GM21737 (cell line): ENCODE data around the gene SCN4A.
"Not testable (repeated sequence)": the region's sequence is repeated elsewhere in the genome, so short reads cannot be mapped to it uniquely, and the experiment has no call there.

Experiments used
- ATAC-seq: cut with Tn5 transposase; IDR thresholded peaks from one replicate; pipeline ENCODE4 v1.9.1; 2021; ENCODE audit warnings: mild to moderate bottlenecking, moderate library complexity; ENCODE audit not compliant: unreplicated experiment

Gene SCN4A

DNA sequence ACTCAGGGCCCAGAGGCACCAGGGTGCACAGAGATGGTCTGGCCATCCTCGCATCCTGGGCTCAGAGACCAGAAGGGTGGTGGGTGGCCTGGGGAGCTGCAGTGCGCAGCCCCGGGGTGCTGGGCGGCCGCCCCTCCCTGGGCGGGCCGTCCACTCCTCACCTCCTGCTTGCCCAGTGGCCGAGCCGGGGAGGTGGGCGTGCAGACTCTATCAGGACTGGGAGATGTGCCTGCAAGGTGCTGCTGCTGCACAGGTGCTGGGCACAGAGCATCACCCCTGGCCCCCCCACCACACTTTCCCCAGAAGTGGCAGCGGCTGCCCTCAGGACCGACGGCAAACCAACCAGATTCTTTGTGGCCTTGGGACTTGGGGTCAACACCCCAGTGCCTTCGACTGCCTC lies at the start of gene SCN4A:
TSS of gene SCN4A (minus strand) at position 123 of the 400 bp plus-strand sequence. CDS start at position 46, 77 bp downstream.
- ATAC-seq, result no peak

GRCh38 chr17:64020056-64020766 lies 47.5 kb upstream of the SCN4A start, which contains the start of gene ICAM2:
TSS of gene ICAM2 (minus strand) at chr17:64020633. CDS start at chr17:64006691, 13,942 bp downstream.
- ATAC-seq, result peak; percentile 50

DNA sequence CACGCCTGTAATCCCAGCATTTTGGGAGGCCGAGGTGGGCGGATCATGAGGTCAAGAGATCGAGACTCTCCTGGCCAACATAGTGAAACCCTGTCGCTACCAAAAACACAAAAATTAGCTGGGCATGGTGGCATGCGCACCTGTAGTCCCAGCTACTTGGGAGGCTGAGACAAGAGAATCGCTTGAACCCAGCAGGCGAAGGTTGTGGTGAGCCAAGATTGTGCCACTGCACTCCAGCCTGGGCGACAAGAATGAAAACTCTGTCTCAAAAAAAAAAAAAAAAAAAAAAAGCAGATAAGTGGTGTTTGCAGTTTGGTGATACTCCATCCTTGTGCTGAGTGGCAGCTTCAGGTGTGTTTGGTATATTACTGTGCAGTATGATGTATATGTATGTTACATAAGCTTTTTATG lies 46.8 kb upstream of the SCN4A start:
- ATAC-seq, result peak; percentile 6

- no peak for ATAC-seq
These were observed 44.8 kb upstream of the SCN4A start for GRCh38 chr17:64017381-64017980.

GRCh38 chr17:64016974-64017373 lies 44.3 kb upstream of the SCN4A start:
- no peak for ATAC-seq

DNA sequence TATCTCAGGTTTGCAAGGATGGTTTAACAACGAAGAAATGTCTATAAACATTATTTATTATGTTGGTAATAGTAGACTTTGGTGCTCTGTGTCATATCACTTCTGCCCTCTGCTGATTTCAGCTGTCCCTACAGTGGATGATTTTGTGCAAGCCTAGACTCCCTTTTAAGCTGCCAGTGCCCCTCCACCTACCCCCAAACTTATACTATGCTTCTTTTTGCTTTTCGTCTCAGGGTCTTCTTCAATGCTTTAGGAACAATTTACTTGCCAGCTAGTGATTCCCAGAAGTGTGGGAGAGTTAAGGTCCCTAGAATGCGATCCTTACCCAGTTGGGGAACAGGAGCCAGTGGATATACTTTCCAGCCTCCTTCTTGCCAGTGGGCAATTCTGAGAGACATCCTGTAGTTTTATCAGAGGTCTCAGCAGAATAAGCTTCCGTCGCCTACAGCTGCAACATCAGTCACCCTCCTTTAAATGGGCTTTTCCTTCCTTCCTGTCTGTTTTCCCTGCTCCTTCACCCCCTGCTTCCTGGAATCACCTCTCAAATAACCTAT lies 43.6 kb upstream of the SCN4A start:
- no peak for ATAC-seq

DNA sequence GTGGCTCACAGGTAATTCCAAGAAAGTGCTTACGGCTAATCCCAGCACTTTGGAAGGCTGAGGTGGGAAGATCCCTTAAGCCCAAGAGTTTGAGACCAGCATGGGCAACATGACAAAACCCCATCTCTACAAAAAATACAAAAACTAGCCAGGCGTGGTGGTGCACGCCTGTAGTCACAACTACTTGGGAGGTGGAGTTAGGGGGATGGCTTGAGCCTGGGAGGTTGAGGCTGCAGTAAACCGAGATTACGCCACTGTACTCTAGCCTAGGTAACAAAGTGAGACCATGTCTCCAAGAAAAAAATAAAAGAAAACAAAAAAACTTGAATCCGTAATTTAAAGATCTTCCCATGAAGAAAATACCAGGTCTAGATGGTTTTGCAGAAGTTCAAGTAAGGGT lies 42.7 kb upstream of the SCN4A start:
- ATAC-seq, result no peak

- ATAC-seq, result no peak
These were observed 37.1 kb upstream of the SCN4A start for GRCh38 chr17:64009571-64010402.

GRCh38 chr17:64008830-64009229 lies 36.1 kb upstream of the SCN4A start:
- no peak for ATAC-seq

GRCh38 chr17:64008346-64008745 lies 35.6 kb upstream of the SCN4A start:
- ATAC-seq, result no peak

- ATAC-seq, result no peak
These were observed 35.1 kb upstream of the SCN4A start for GRCh38 chr17:64007838-64008282.

- ATAC-seq, result not testable (repeated sequence)
These were observed 34.5 kb upstream of the SCN4A start for GRCh38 chr17:64007089-64007837.

DNA sequence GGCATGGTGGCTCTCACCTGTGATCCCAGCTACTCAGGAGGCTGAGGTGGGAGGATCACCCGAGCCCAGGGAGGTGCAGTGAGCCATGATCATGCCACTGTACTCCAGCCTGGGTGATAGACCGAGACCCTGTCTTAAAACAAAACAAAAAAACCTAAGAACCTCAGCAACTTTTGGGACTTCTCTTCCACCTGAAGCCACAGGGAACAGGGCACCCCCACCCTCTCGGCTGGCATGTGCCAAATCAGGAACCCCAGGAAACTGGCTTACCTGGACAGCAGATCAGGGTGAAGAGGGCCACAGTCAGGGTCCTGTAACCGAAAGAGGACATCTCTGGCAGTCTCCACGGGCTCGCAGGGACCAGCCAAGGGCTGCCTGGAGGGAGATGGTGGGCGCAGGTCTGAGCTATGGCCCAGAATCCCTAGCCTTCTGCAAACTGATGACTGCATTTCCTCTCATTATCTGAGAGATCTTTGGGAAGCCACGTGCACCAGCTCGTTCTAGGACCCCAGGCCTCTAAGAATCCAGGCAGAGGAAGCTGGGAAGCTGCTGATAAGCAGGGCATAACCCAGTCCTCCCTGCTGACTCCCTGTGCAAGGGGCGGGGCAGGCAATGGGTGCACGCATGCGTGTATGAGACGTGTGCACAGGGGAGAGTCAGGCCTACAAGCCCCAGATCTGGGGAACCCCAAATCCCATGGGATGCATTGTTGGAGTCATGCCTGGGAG lies 33.8 kb upstream of the SCN4A start:
- no peak for ATAC-seq

GRCh38 chr17:64005734-64006167 lies 33.0 kb upstream of the SCN4A start:
- ATAC-seq, result no peak

DNA sequence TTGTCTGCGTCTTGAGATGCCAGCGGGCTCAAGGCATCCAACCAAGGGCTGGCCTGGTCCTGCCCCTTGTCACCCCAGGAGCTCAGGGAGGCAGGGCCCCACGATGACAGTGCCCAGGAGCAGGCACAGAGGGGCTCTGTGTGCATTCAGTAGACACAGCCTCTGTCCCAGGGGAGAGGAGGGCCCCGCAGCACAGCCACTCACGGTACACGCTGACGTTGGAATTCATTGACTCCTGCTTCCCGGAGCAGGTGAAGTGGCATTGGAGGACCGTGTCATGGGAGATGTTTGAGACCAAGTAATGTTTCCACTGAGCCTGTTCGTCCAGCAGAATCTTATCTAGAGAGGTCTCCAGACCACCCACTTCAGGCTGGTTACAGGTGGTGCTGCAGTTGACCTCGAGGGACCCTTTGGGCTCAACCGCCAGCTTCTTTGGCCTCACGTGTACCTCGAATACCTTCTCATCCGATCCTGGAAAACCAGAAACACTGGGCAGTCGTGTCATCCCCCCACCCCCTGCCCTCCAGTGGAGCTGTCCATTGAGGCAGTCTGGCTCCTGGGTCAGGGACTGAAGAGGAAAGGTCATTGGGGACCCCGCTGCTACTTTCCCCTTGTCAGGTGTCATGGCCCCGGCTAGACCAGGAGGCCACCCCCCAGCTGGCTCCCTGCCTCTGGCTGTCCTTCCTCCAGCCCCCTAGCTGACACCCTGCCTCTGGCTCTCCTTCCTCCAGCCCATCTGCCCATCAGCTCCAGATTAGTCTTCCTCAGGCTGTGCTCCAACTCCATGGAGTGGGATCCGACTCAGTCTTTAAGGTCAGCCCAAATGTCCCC lies 32.4 kb upstream of the SCN4A start:
- ATAC-seq, result no peak

- ATAC-seq, result no peak
These were observed 31.6 kb upstream of the SCN4A start for GRCh38 chr17:64004218-64004770.

DNA sequence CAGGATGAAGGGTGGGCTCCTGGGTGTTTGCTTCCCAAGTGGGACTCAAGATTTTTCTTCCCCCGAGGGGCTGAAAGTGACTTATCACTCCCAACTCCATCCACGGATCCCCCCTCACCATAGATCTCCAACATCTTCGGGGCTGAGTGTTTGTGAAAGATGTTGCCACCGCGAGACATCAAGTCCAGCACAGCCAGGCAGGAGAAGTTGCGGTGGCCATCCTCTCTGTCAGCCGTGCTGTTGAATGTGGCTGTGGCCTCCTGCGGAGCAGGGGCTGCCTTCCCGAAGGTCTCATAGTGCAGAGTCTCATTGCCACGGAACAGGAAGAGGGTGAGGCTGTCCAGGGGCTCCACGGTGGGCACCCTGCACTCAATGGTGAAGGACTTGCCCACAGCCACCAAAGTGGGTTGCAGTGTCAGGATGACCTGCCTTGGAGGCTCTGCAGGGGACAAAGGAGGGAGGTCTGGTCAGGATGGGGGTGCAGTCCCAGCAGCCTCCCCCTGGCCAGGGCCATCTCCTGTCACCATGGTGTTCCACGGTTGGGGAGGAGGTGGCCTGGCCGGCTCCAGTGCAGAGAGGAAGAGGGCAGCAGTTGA lies 30.9 kb upstream of the SCN4A start:
- ATAC-seq, result no peak
